HCT116 (cell line): ENCODE results near the gene IPO8. TPM values are rescaled to one million over a fixed set of nuclear protein-coding genes. Genes with fewer than 3 reads are reported as not detected.

Source experiments
- ATAC-seq: fragments of 200-7000 bp; cut with Tn5 transposase; 2 replicates; pipeline ENCODE4 v1.9.1; 2020; ENCODE audit warnings: mild to moderate bottlenecking, moderate library complexity
- BruUV-seq: library from RNA; stranded (reverse); fragments of 400-500 nt; replicated peaks from 2 replicates; lab custom pipeline; 2021; lab: Mats Ljungman, UMichigan
- CTCF ChIA-PET: fragments of 300-600 bp; sonication (Branson Sonifier 250); formaldehyde crosslinking; loops from one replicate; lab custom pipeline; 2021; ENCODE audit warnings: antibody characterized with exemption; lab: Charles Lee
- POLR2A ChIA-PET: fragments of 300-600, 350-600 bp; sonication (Branson Sonifier 250); formaldehyde crosslinking; loops from one replicate; lab custom pipeline; 2021; ENCODE audit warnings: antibody characterized with exemption; lab: Charles Lee
- RAD21 ChIA-PET, 2 experiments: fragments of 300-600 bp; sonication (Branson Sonifier 250); formaldehyde crosslinking; loops; one replicate each; lab custom pipeline; 2023; ENCODE audit warnings: low total read pairs in 2 of 2; ENCODE audit not compliant: uncharacterized antibody in 2 of 2, unreplicated experiment in 2 of 2, low non-redundant PET in 1 of 2; lab: Charles Lee
- DNase-seq: peaks from one replicate; pipeline ENCODE4 v3.0.0-alpha.2; 2010; ENCODE audit warnings: low read depth, low spot score
- H2AFZ ChIP-seq: fragments of 200-600 bp; shearing (Covaris generic), sonication (generic); 2 replicates; pipeline ENCODE4 v1.6.1; 2017; ENCODE audit warnings: low read depth, mixed run types, mixed read lengths, antibody characterized with exemption, low read length; ENCODE audit not compliant: poor library complexity, severe bottlenecking
- H3K27ac ChIP-seq: 2 replicates; pipeline ENCODE4 v1.5.1; 2012; ENCODE audit warnings: low read depth, low read length
- H3K27me3 ChIP-seq: fragments of 200-600 bp; sonication (generic); 2 replicates; pipeline ENCODE4 v1.6.1; 2016; ENCODE audit warnings: mixed run types, low read length, mixed read lengths; ENCODE audit not compliant: insufficient read depth
- H3K36me3 ChIP-seq, 2 experiments: fragments of 200-500 bp in 1 of 2; fragments of 200-600 bp in 1 of 2; sonication (Bioruptor generic) in 1 of 2; sonication (generic) in 1 of 2; 2 replicates each; pipeline versions ENCODE4 v1.5.1 to v1.6.1; 2014 to 2016; ENCODE audit warnings: low read length in 2 of 2, inconsistent platforms in 1 of 2, mixed read lengths in 1 of 2, mixed run types in 1 of 2; ENCODE audit not compliant: insufficient read depth in 2 of 2, control insufficient read depth in 1 of 2
- H3K4me1 ChIP-seq, 2 experiments: fragments of 200-600 bp in 1 of 2; sonication (generic) in 1 of 2; 2 replicates each; pipeline versions ENCODE4 v1.5.1 to v1.6.1; 2012 to 2017; ENCODE audit warnings: low read length in 2 of 2, inconsistent platforms in 1 of 2, mild to moderate bottlenecking in 1 of 2, mixed read lengths in 1 of 2, mixed run types in 1 of 2, moderate library complexity in 1 of 2; ENCODE audit not compliant: insufficient read depth in 2 of 2, control insufficient read depth in 1 of 2
- H3K4me2 ChIP-seq: fragments of 200-600 bp; sonication (generic); 2 replicates; pipeline ENCODE4 v1.6.1; 2017; ENCODE audit warnings: mixed run types, low read length, mixed read lengths
- H3K4me3 ChIP-seq, 2 experiments: fragments of 200-600 bp in 1 of 2; sonication (generic) in 1 of 2; replicated peaks in 1 of 2; 2 replicates each; pipeline ENCODE4 v1.5.1; 2011 to 2016; ENCODE audit warnings: low read length in 2 of 2, control low read depth in 1 of 2, low read depth in 1 of 2, mild to moderate bottlenecking in 1 of 2, mixed read lengths in 1 of 2, mixed run types in 1 of 2
- H3K79me2 ChIP-seq: fragments of 200-600 bp; sonication (generic); 2 replicates; pipeline ENCODE4 v1.6.1; 2017; ENCODE audit warnings: mild to moderate bottlenecking, mixed run types, low read length, moderate library complexity, mixed read lengths; ENCODE audit not compliant: insufficient read depth
- H3K9ac ChIP-seq: fragments of 200-600 bp; sonication (generic); 2 replicates; pipeline ENCODE4 v1.6.1; 2016; ENCODE audit warnings: low read length, mixed read lengths
- H3K9me2 ChIP-seq: fragments of 200-600 bp; sonication (generic), shearing (Covaris generic); 2 replicates; pipeline ENCODE4 v1.6.1; 2017; ENCODE audit warnings: mixed run types, mild to moderate bottlenecking, moderate library complexity; ENCODE audit not compliant: insufficient read depth
- H3K9me3 ChIP-seq, 2 experiments: fragments of 200-500 bp in 1 of 2; fragments of 200-600 bp in 1 of 2; sonication (Bioruptor generic) in 1 of 2; sonication (generic) in 1 of 2; 2 replicates each; pipeline ENCODE4 v1.6.1; 2014 to 2017; ENCODE audit warnings: low read length in 2 of 2, mixed read lengths in 2 of 2, inconsistent platforms in 1 of 2, low read depth in 1 of 2, mild to moderate bottlenecking in 1 of 2, mixed run types in 1 of 2, moderate library complexity in 1 of 2; ENCODE audit not compliant: control insufficient read depth in 1 of 2, insufficient read depth in 1 of 2
- H4K20me1 ChIP-seq: fragments of 200-600 bp; sonication (generic), shearing (Covaris generic); 2 replicates; pipeline ENCODE4 v1.6.1; 2017; ENCODE audit warnings: mixed run types, mild to moderate bottlenecking, moderate library complexity; ENCODE audit not compliant: insufficient read depth
- ATF3 ChIP-seq: IDR thresholded peaks from 2 replicates; pipeline ENCODE4 v1.6.1; 2012
- EGR1 ChIP-seq: IDR thresholded peaks from 2 replicates; pipeline ENCODE4 v1.6.1; 2012; ENCODE audit warnings: low read depth
- EZH2 ChIP-seq: fragments of 200-600 bp; sonication (generic); IDR thresholded peaks from 2 replicates; pipeline ENCODE4 v1.6.1; 2017; ENCODE audit warnings: antibody characterized with exemption, mixed run types
- REST ChIP-seq: IDR thresholded peaks from 2 replicates; pipeline ENCODE4 v1.6.1; 2012; ENCODE audit warnings: low read depth
- SIN3A ChIP-seq: IDR thresholded peaks from 2 replicates; pipeline ENCODE4 v1.6.1; 2012; ENCODE audit warnings: low read depth
- SRF ChIP-seq: IDR thresholded peaks from 2 replicates; pipeline ENCODE4 v1.6.1; 2012; ENCODE audit warnings: low read depth
- ZFX ChIP-seq: fragments of 450-650 bp; IDR thresholded peaks from 2 replicates; pipeline ENCODE4 v1.6.1; 2017
- ZNF274 ChIP-seq: fragments of 200-500 bp; sonication (Bioruptor generic); IDR thresholded peaks from 2 replicates; pipeline ENCODE4 v1.6.1; 2014; ENCODE audit warnings: mild to moderate bottlenecking, low read depth, low read length, inconsistent platforms
- intact Hi-C: fragments of 100-400 bp; cut with micrococcal nuclease; formaldehyde crosslinking; loops from 2 replicates; pipeline ENCODE4 v1.10.0; 2022
- total RNA-seq: library from RNA; stranded (reverse); gene quantifications from one replicate; pipeline ENCODE4 v1.2.1, GENCODE V29; 2021; ENCODE audit not compliant: unreplicated experiment

Gene IPO8
- total RNA-seq, 1 experiment from 2014 or later = 41.4 TPM

GRCh38 chr12:30739020-30739419, 43.4 kb upstream of the IPO8 start:
- RAD21 ChIA-PET = no interaction called here
- no peak overlapping the region for H2AFZ ChIP-seq
- H3K27me3 ChIP-seq = no peaks in the 10 kb centered on the region
- H3K4me2 ChIP-seq = no peak overlapping the region
- no peak overlapping the region for H3K27ac ChIP-seq
- H3K79me2 ChIP-seq = peaks cover 40% of the 10 kb centered on the region
- CTCF ChIA-PET = no interaction called here
- H3K9me3 ChIP-seq = no peaks in the 10 kb centered on the region
- POLR2A ChIA-PET = no interaction called here
- TF ChIP-seq EZH2 (no peak), REST (no peak), ZNF274 (no peak), ZFX (no peak)
- no peaks in the 10 kb centered on the region for H4K20me1 ChIP-seq
- ATAC-seq = no peak
- H3K4me3 ChIP-seq = no peak overlapping the region
- intact Hi-C loops = no loop called here
- no peaks in the 10 kb centered on the region for H3K9me2 ChIP-seq
- no peaks in the 10 kb centered on the region for H3K4me1 ChIP-seq
- no TSS peak for BruUV-seq
- no peak overlapping the region for H3K9ac ChIP-seq
- peaks cover 3 to 8% of the 10 kb centered on the region in 2 experiments; a peak in 3 of 4 replicates for H3K36me3 ChIP-seq
- no peak for DNase-seq

- Histone ChIP-seq H4K20me1 (no peaks in the 10 kb centered on the region), H3K4me3 (no peak overlapping the region), H3K9ac (no peak overlapping the region), H3K27me3 (no peaks in the 10 kb centered on the region), H3K36me3 (peaks cover 5 to 8% of the 10 kb centered on the region in 2 experiments; a peak in 2 of 4 replicates), H3K9me2 (no peaks in the 10 kb centered on the region), H3K27ac (no peak overlapping the region), H2AFZ (no peak overlapping the region), H3K4me1 (no peaks in the 10 kb centered on the region), H3K79me2 (peaks cover 11% of the 10 kb centered on the region), H3K4me2 (no peak overlapping the region), H3K9me3 (no peaks in the 10 kb centered on the region)
- CTCF ChIA-PET = no interaction called here
- RAD21 ChIA-PET = no interaction called here
- ATAC-seq = no peak
- POLR2A ChIA-PET = interaction anchor here (0.6 to 0.9 kb wide), 2 partner anchors 17 to 37 kb away, joined by 3 read pairs; partner anchors contain the start of gene IPO8
- BruUV-seq = no TSS peak
- intact Hi-C loops = no loop called here
- TF ChIP-seq REST (no peak), EGR1 (no peak), ZFX (no peak), SIN3A (no peak), ATF3 (no peak), SRF (no peak), EZH2 (no peak)
- no peak for DNase-seq
Measured at GRCh38 chr12:30732954-30733637, 37.4 kb upstream of the IPO8 start.
